Coronary artery (tissue), 2 donors: ENCODE data around the gene FYCO1.
A peak's percentile ranks its signal among the peaks of the same experiment; 100 is the strongest.

Experiments used
- DNase-seq: peaks from one replicate; pipeline ENCODE4 v3.0.0-alpha.2; 2017; ENCODE audit warnings: low spot score
- H3K27ac ChIP-seq, 2 donors: fragments of 200-600 bp; sonication (generic); one replicate each; pipeline ENCODE4 v1.5.1; 2016 to 2019
- H3K4me3 ChIP-seq: fragments of 200-600 bp; sonication (generic); 2 replicates; pipeline ENCODE4 v1.5.1; 2016; ENCODE audit warnings: mild to moderate bottlenecking, moderate library complexity
- TF ChIP-seq, protein P1 (sequence below): fragments of 200-600 bp; sonication (generic); IDR thresholded peaks from one replicate; pipeline ENCODE4 v1.5.1; 2019; ENCODE audit warnings: antibody characterized with exemption

FYCO1 gene

GRCh38 chr3:45983770-45984169, 11.9 kb downstream of the FYCO1 start:
- DNase-seq: no peak
- Histone ChIP-seq H3K4me3 (no peak overlapping the region), H3K27ac (peak overlapping the region; percentile 83 to 96)
- TF ChIP-seq, protein P1, sequence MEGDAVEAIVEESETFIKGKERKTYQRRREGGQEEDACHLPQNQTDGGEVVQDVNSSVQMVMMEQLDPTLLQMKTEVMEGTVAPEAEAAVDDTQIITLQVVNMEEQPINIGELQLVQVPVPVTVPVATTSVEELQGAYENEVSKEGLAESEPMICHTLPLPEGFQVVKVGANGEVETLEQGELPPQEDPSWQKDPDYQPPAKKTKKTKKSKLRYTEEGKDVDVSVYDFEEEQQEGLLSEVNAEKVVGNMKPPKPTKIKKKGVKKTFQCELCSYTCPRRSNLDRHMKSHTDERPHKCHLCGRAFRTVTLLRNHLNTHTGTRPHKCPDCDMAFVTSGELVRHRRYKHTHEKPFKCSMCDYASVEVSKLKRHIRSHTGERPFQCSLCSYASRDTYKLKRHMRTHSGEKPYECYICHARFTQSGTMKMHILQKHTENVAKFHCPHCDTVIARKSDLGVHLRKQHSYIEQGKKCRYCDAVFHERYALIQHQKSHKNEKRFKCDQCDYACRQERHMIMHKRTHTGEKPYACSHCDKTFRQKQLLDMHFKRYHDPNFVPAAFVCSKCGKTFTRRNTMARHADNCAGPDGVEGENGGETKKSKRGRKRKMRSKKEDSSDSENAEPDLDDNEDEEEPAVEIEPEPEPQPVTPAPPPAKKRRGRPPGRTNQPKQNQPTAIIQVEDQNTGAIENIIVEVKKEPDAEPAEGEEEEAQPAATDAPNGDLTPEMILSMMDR: no peak

- peak overlapping the region; percentile 59 to 83 for H3K27ac ChIP-seq
- TF ChIP-seq, protein P1: no peak
- no peak for DNase-seq
- no peak overlapping the region for H3K4me3 ChIP-seq
Measured at GRCh38 chr3:45981346-45982074, 14.1 kb downstream of the FYCO1 start.

DNA sequence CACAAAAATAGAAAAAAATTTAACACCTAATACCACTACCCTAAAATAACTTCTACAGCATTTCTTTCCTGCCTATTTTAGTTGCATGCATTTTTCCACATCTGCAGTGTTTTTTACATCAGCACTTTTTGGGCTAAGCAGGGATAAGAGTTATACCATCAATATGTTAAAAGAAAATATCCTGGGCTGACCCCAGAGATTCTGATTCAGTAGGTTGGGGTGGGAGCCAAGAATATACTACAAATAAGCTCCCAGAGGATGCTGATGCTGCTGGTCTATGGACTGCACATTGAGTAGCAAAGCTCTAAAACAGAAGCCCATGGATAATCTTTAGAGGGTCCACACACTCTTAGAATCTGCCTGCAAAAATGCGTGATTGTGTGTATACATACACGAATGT, 14.8 kb downstream of the FYCO1 start:
- TF ChIP-seq, protein P1: no peak
- H3K27ac ChIP-seq: peak overlapping the region in 1 of 2 donors; percentile 59

GRCh38 chr3:45980229-45980813, 15.3 kb downstream of the FYCO1 start:
- no peak for DNase-seq
- H3K27ac ChIP-seq: no peak overlapping the region
- no peak overlapping the region for H3K4me3 ChIP-seq
- TF ChIP-seq, protein P1: no peak

More for the DNA sequence above, 14.8 kb downstream of the FYCO1 start:
- H3K4me3 ChIP-seq: no peak overlapping the region
- DNase-seq: no peak

DNA sequence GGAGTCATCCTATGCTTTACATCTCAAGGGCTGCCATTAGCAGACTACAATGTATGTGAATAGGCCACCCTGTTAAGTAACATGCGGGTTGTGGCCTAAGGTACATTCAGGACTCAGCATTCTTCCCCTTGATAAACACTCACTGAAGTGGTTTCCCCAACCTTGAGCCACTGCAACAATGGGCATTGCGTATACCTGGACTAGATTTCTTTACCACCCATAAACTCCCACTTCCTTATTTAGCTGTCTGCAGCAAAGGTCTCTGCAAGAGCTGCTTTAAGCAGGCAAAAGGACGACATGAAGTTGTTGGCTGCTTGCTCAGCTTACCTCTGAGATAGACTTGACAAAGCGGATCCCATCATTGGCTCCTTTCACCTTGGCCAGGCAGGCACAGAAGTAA, 16.2 kb downstream of the FYCO1 start:
- H3K4me3 ChIP-seq: no peak overlapping the region
- peak overlapping the region in 1 of 2 donors; percentile 28 for H3K27ac ChIP-seq
- no peak for DNase-seq
- TF ChIP-seq, protein P1: no peak

GRCh38 chr3:45978006-45978761, 17.4 kb downstream of the FYCO1 start:
- TF ChIP-seq, protein P1: no peak
- H3K4me3 ChIP-seq: no peak overlapping the region
- no peak overlapping the region for H3K27ac ChIP-seq
- DNase-seq: no peak
